ENCODE results near the gene TRIP6.

DNA sequence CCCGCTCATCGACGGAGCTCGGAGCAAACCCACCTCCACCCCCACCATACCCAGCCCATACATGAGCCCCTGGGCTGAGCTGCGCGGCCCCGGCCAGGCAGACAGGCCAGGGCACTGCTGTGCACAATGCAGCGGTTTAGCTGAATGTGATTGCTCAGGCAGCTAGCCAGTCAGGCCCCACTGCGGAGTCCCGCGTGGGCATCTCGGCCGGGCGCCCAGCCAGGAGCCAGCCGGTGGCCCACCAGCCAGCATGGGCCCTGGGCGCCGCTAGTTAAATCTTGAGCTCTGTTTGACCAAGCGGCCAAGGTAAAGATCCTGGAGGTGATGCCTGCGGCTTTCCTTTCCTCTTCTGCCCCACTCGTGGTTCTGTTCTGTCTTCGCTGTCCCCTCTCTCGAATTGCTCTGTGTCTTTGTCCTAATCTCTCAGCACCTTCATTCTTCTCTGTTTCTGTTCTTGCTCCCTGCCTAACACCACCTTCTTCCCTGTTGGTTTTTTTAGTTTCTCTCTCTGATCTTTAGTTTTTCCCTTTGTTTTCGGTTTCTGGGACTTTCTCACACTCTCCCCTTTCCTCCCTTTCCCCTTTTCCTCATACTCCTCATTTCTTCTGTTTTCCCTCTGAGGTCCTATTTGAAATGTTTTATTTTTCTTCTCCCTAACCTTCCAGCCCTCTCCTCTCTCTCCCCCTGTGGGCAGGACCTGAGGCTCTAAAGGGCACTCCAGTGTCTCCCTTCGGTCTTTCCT, 15.8 kb downstream of the TRIP6 start:
- no peak for TF ChIP-seq EZH2 (IDR thresholded peaks at IDR 0.05; ENCODE audit: insufficient read depth, low read length)
- TF ChIP-seq, protein P1, sequence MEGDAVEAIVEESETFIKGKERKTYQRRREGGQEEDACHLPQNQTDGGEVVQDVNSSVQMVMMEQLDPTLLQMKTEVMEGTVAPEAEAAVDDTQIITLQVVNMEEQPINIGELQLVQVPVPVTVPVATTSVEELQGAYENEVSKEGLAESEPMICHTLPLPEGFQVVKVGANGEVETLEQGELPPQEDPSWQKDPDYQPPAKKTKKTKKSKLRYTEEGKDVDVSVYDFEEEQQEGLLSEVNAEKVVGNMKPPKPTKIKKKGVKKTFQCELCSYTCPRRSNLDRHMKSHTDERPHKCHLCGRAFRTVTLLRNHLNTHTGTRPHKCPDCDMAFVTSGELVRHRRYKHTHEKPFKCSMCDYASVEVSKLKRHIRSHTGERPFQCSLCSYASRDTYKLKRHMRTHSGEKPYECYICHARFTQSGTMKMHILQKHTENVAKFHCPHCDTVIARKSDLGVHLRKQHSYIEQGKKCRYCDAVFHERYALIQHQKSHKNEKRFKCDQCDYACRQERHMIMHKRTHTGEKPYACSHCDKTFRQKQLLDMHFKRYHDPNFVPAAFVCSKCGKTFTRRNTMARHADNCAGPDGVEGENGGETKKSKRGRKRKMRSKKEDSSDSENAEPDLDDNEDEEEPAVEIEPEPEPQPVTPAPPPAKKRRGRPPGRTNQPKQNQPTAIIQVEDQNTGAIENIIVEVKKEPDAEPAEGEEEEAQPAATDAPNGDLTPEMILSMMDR (IDR thresholded peaks at IDR 0.05; ENCODE audit: insufficient read depth, low read depth, low read length): no peak

Data from astrocyte (in vitro differentiated cells and primary cell).